GM21619 (cell line): ENCODE data around the gene GPR15LG.

Experiments
- ATAC-seq: cut with Tn5 transposase; IDR thresholded peaks from one replicate; pipeline ENCODE4 v1.9.1; 2021; ENCODE audit not compliant: unreplicated experiment

Gene GPR15LG

DNA sequence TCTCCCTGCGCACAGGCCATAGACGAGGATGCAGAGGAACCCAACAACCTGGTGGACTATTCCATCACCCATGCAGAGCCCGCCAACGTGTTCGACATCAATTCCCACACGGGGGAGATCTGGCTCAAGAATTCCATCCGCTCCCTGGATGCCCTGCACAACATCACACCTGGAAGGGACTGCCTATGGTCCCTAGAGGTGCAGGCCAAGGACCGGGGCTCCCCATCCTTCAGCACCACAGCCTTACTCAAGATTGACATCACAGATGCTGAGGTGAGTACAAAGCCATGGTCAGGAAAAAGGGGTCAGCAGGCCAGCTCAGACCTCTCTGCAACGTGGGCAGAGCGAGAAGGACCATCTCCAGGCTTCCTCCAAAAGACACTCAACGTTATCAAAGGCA is 39.5 kb downstream of the GPR15LG start:
- no peak for ATAC-seq

DNA sequence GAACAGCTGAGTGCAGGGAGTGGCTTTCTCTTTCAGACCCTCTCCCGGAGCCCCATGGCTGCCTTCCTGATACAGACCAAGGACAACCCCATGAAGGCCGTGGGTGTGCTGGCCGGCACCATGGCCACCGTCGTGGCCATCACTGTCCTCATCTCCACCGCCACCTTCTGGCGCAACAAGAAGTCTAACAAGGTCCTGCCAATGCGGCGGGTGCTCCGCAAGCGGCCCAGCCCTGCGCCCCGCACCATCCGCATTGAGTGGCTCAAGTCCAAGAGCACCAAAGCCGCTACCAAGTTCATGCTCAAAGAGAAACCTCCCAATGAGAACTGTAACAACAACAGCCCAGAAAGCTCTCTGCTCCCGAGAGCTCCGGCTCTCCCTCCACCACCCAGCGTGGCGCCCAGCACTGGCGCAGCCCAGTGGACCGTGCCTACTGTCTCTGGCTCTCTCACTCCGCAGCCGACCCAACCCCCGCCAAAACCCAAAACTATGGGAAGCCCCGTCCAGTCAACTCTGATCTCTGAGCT is 40.5 kb downstream of the GPR15LG start:
- no peak for ATAC-seq

DNA sequence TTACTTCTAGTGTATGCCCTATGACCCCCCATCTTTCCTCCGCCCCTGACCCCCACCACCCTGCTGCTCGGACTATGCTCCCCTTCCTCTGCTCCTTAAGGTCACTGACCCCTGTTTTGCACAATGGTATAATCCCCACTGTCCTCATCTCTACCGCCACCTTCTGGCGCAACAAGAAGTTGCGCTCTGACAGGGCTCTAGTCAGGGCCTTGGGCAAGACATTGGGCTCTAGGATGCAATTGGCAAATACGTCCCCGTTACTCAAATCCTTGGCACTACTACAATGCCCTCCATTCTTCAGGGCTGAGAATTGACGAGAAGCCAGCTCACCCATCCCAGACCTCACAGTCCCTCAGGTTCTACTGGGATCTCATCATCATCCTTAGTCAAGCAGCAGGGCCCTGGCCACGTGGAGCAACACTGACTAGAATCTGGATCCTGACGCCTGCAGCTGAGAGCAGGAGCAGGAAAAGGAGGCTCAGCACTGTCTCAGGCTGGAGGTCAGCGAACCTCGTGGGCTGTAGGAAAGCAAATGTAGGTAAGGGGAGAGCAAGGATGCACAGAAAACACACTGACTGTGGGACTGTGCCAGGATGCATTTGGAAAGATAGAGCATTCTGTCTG is 41.1 kb downstream of the GPR15LG start:
- peak; percentile 92 for ATAC-seq

DNA sequence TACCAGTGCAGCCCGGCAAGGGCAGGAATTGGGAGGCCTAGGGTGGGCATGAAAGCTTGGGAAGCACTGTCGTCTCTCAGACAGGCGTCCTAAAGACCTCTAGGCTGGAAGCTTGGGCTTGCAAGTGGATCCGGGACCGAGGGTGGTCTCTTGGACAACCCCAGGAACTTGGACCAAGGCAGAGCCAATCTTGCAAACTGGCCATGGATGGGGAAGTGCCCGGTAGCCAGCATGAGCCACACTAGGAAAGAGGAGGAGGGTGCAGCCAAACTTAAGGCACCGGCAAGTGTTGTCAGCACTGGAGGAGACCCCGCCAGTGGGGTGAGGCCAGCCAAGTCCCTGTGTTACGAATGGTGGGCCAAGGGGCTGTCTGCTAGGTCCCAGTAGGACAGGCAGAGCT is 43.2 kb downstream of the GPR15LG start:
- ATAC-seq, result no peak

DNA sequence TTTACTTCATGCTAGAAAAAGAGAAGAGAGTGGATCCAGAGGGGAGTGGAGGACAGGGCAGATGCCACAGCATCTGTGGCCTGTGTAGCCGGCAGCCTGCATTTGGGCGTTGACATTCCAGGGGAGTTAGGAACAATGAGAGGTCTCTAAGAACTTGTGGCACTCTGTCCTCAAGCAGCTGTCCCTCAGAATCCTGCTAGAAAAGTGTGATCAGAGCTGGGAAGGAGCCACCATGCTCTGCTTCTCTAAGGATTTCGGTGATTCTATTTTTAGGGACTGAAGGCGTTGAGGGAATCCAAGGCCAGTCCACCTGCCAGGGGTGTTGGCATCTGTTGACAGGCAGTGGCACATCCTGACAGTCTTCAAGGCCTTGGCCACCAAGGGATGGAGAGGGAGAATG is 44.1 kb downstream of the GPR15LG start:
- ATAC-seq, result no peak

DNA sequence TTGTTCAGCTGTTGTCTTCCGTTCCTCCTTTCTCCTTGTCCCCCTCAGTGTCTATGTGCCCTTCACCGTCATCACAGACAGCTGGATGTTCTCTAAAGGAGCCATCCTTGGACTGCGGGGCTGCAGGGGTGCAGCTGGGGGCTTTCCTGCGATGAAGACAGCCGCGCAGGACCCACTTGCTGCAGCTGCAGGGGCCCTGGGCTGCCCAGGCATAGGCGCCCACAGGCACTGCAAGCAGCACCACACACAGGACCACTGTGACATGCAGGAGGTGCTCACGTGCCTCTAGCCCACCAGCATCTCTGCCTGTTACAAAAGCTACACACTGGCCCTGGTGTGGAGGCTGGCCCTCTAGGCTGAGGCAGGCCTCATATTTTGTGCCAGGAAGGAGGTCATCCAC is 48.3 kb downstream of the GPR15LG start:
- no peak for ATAC-seq

DNA sequence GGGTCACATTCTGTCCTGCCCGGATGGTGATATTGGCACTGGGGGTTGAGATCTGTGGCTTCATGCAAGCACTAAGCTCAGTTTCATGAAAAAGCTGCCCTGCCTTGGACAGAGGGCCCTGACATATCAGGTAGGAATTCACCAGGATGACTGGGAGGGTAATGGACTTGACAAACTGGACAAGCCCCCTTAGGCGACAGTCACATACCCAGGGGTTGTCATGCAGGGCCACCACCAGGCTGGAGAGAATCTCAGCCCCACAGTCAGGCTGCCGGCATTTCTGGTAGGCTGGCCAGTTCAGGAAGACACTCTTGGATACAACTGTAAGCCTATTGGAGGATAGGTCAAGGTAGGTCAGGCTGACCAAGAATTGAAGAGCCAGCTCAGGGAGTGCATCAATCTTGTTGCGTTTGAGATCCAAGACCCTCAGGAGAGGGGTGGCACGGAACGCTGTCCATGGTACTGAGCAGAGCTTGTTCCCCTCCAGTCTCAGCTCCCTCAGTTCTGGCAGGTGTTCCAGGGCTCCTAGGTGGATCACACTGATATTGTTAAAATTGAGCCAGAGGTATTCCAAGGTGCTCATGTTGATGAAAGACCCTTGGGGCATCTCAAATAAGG is 50.9 kb downstream of the GPR15LG start:
- no peak for ATAC-seq

DNA sequence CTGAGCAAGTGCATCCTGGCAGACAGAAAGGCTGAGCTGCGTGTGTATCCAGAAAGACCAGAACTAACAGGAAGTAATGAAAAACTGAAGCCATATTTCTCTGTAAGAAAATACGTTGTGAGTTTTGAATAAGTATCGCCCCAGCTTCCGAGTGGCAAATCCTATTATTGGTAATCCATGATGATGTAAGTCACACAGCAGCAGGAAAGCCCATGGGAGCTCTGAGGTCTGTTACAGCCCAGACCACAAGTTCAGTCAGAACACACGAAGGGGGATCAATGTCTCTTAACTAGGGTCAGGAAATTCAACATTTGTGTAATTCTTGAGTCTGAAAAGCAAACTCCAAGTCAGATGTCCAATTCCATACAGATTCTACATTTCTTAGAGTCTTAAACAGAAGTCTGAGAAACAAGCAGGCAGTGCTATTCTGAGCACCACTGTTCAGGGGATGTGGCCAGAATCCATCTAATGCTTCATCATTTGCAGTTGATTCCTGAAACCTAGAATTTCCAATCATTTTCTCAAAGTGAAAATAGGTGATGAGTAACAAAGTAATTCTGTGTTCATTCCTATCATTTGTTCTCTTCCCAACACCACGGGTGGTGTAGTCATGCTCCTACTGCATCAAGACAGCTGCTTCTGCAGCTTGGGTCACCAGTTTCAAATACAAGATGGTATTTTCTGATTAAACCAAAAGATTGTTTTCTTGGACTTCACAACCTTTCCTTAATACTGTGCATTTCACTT is 52.0 kb downstream of the GPR15LG start, which contains the start of gene LRIT2:
LRIT2 (minus strand) TSS at position 118 of the 747 bp plus-strand sequence; CDS start at position 94, 24 bp downstream.
- no peak for ATAC-seq

DNA sequence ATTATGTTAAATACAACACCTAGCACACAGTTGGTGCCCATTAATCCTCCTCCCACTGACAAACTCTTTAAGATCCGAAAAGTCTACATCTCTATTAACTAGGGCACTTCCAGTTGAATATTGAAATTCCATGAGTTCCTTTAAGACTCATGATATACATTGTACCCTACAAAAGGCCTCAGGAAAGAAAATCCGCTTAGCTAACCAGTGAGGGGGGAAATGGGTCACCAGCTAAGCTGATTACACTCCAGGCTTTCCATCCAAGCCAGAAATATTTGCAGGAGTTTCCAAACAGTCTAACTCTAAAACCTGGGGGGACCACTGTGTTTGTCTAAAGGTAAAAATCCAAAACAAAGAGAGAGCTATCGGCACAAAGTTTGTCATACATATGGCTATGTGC is 53.0 kb downstream of the GPR15LG start:
- no peak for ATAC-seq

DNA sequence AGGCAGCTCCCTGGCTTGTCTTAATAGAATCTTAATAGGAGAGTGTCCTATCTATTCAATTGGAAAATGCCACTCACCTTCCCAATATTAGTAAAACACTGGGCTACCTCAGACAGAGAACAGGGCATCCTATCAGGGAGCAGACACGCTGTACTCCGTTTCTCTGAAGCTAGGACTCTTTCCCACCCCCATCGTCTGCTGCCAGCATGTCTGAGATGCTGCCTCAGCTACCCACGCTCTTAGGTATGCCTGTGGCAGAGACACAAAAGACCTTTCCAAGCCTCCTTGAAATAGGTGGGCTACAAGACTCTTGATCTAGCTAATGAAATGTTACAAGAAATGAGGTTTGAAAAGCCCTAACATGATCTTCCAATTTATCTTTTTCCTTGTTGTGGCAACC is 54.2 kb downstream of the GPR15LG start:
- ATAC-seq, result no peak

DNA sequence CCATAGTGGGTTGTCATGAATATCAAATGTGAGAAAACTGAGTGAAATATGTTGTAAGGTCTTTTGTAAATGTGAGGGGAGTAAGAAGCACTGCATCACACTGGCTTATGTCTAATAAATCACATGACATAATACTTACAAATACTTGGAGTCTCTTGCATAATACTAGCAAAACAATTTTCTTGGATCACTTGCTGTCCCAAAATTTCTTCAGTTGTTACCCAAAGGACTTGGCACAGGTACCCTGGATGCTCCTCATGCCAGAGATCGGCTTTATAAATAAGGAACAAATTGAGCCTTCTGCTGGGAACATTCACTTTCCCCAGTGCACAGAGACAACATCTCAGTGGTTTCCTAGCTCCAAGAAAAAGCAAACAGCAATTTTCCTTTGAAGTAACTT is 56.8 kb downstream of the GPR15LG start:
- no peak for ATAC-seq

DNA sequence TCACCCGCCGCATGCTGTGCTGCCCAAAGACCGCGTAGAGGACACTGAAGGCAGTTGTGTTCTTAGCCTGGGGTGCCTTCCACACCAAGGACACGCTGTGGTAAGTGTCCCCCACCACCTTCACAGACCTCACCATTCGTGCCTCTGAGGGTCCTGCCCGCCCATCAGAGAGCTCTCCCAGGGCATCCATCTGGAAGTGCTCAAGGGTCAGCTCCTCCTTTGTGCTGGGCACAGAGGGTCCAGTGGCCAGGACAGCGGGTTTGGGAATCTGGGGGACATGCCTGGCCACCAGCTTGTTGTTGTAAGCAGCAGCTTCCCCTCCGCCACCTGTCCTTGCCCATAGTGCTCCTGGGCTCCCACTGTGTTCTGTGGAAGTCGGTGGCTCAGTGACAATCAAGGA is 58.8 kb downstream of the GPR15LG start:
- no peak for ATAC-seq

DNA sequence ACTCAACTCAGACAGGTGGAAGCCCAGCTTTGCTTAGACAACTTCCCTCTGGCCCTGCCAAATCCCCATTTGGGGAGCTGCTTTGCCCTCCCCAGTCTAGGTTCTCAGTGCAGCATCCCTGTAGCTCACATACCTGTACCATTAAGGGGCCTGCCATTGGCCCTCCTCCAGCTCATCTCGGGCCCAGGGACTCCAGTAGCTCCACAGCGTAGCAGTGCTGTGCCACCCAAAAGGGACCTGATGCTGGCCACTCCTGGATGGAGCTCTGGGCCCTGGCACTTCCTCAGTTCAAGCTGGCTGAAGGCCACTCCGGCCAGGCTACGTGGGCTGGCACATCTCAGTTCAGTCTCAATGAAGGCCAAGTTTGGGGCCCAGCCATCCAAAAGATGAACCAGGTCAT is 60.3 kb downstream of the GPR15LG start:
- no peak for ATAC-seq

DNA sequence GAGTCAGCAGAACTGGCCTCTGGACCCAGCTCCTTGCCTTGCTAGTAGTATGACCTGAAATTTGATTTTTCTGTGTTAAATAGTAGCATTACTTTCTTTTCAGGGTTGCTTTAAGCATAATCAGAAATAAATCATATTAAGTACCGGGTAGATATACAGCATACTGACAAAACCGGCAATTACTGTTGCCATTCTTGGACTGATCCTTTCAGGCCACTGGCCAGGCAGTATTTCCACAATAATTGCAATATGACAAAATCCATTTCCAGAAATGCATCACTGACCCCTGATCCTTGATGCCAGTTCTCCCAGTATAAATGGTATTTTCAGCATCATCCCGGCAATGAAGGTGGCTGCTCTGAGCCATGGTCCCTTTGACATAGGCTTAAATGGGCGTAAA is 60.9 kb downstream of the GPR15LG start:
- ATAC-seq, result no peak
